ENCODE results near the gene PXMP2. TPM values are rescaled to one million over a fixed set of nuclear protein-coding genes. Genes with fewer than 3 reads are reported as not detected.

Gene PXMP2
- total RNA-seq = 89.8 TPM

GRCh38 chr12:132687211-132688164 is at the start of gene PXMP2, which contains the start of gene POLE:
Gene PXMP2, plus strand, starts transcription at chr12:132687587. Its CDS starts 84 bp downstream, at chr12:132687671.
Gene POLE, minus strand, starts transcription at chr12:132687342. Its CDS starts 27 bp downstream, at chr12:132687315.
- DNase-seq (ENCODE audit: low spot score) = peak; percentile 96

GRCh38 chr12:132637811-132638210 is 49.6 kb upstream of the PXMP2 start:
- DNase-seq (ENCODE audit: low spot score) = no peak

GRCh38 chr12:132638541-132639408 is 48.6 kb upstream of the PXMP2 start:
- DNase-seq (ENCODE audit: low spot score) = no peak

- no peak for DNase-seq (ENCODE audit: low spot score)
Measured at GRCh38 chr12:132639956-132640520, 47.3 kb upstream of the PXMP2 start.

- no peak for DNase-seq (ENCODE audit: low spot score)
Measured at GRCh38 chr12:132640936-132641335, 46.5 kb upstream of the PXMP2 start.

- no peak for DNase-seq (ENCODE audit: low spot score)
Measured at GRCh38 chr12:132641811-132642650, 45.4 kb upstream of the PXMP2 start.

GRCh38 chr12:132642846-132643835 is 44.2 kb upstream of the PXMP2 start:
- no peak for DNase-seq (ENCODE audit: low spot score)

GRCh38 chr12:132646850-132647249 is 40.5 kb upstream of the PXMP2 start:
- no peak for DNase-seq (ENCODE audit: low spot score)

- no peak for DNase-seq (ENCODE audit: low spot score)
Measured at GRCh38 chr12:132647858-132648257, 39.5 kb upstream of the PXMP2 start.

- no peak for DNase-seq (ENCODE audit: low spot score)
Measured at GRCh38 chr12:132648616-132649225, 38.7 kb upstream of the PXMP2 start.

GRCh38 chr12:132649226-132649945 is 38.0 kb upstream of the PXMP2 start:
- no peak for DNase-seq (ENCODE audit: low spot score)

- DNase-seq (ENCODE audit: low spot score) = no peak
Measured at GRCh38 chr12:132651444-132652100, 35.8 kb upstream of the PXMP2 start.

GRCh38 chr12:132653567-132654290 is 33.7 kb upstream of the PXMP2 start:
- DNase-seq (ENCODE audit: low spot score) = no peak

GRCh38 chr12:132657004-132657727 is 30.2 kb upstream of the PXMP2 start:
- DNase-seq (ENCODE audit: low spot score) = no peak

- no peak for DNase-seq (ENCODE audit: low spot score)
Measured at GRCh38 chr12:132658149-132658894, 29.1 kb upstream of the PXMP2 start.

GRCh38 chr12:132659146-132659545 is 28.2 kb upstream of the PXMP2 start:
- DNase-seq (ENCODE audit: low spot score) = no peak
